HEK293 (cell line): ENCODE measurements around the gene MCM7.

Experiments
- GLIS2 ChIP-seq: fragments of 450-650 bp; formaldehyde crosslinking; IDR thresholded peaks from 2 replicates; pipeline ENCODE4 v1.5.1; 2016; ENCODE audit warnings: missing biosample characterization, missing genetic modification characterization
- KLF10 ChIP-seq: fragments of 450-650 bp; IDR thresholded peaks from 2 replicates; pipeline ENCODE4 v1.5.1; 2018; ENCODE audit warnings: missing biosample characterization, mild to moderate bottlenecking, missing genetic modification characterization
- KLF8 ChIP-seq: fragments of 450-650 bp; formaldehyde crosslinking; IDR thresholded peaks from 2 replicates; pipeline ENCODE4 v1.5.1; 2016; ENCODE audit warnings: missing biosample characterization, missing genetic modification characterization
- MEIS1 ChIP-seq: sonication (generic); formaldehyde crosslinking; IDR thresholded peaks from 2 replicates; pipeline ENCODE4 v1.8.1; 2022; ENCODE audit warnings: missing genetic modification reagents, mild to moderate bottlenecking, borderline replicate concordance
- MZF1 ChIP-seq: fragments of 450-650 bp; formaldehyde crosslinking; IDR thresholded peaks from 2 replicates; pipeline ENCODE4 v1.5.1; 2017; ENCODE audit warnings: missing biosample characterization, missing genetic modification characterization, borderline replicate concordance
- SCRT2 ChIP-seq: fragments of 450-650 bp; formaldehyde crosslinking; IDR thresholded peaks from 2 replicates; pipeline ENCODE4 v1.5.1; 2016; ENCODE audit warnings: missing biosample characterization, missing genetic modification characterization
- ZBTB20 ChIP-seq: fragments of 450-650 bp; formaldehyde crosslinking; IDR thresholded peaks from 2 replicates; pipeline ENCODE4 v1.5.1; 2016; ENCODE audit warnings: missing biosample characterization, missing genetic modification characterization
- ZFP37 ChIP-seq: fragments of 450-650 bp; formaldehyde crosslinking; IDR thresholded peaks from 2 replicates; pipeline ENCODE4 v1.5.1; 2016; ENCODE audit warnings: missing biosample characterization, missing genetic modification characterization
- ZFP41 ChIP-seq: fragments of 450-650 bp; formaldehyde crosslinking; IDR thresholded peaks from 2 replicates; pipeline ENCODE4 v1.5.1; 2016; ENCODE audit warnings: missing biosample characterization, missing genetic modification characterization, borderline replicate concordance
- ZNF132 ChIP-seq: fragments of 450-650 bp; formaldehyde crosslinking; IDR thresholded peaks from 2 replicates; pipeline ENCODE4 v1.5.1; 2017; ENCODE audit warnings: missing biosample characterization, missing genetic modification characterization, borderline replicate concordance
- ZNF140 ChIP-seq: fragments of 450-650 bp; formaldehyde crosslinking; IDR thresholded peaks from 2 replicates; pipeline ENCODE4 v1.5.1; 2016; ENCODE audit warnings: missing biosample characterization, missing genetic modification characterization
- ZNF292 ChIP-seq: fragments of 450-650 bp; formaldehyde crosslinking; IDR thresholded peaks from 2 replicates; pipeline ENCODE4 v1.5.1; 2016; ENCODE audit warnings: low read depth, missing biosample characterization, missing genetic modification characterization, borderline replicate concordance
- ZNF341 ChIP-seq: fragments of 450-650 bp; formaldehyde crosslinking; IDR thresholded peaks from 2 replicates; pipeline ENCODE4; 2016; ENCODE audit warnings: low read depth, missing biosample characterization, missing genetic modification characterization
- ZNF394 ChIP-seq: fragments of 450-650 bp; formaldehyde crosslinking; IDR thresholded peaks from 2 replicates; pipeline ENCODE4 v1.5.1; 2016; ENCODE audit warnings: missing biosample characterization, missing genetic modification characterization, mild to moderate bottlenecking, moderate library complexity, borderline replicate concordance
- ZNF404 ChIP-seq: fragments of 450-650 bp; formaldehyde crosslinking; IDR thresholded peaks from 2 replicates; pipeline ENCODE4 v1.5.1; 2017; ENCODE audit warnings: missing biosample characterization, missing genetic modification characterization
- ZNF514 ChIP-seq: fragments of 450-650 bp; formaldehyde crosslinking; IDR thresholded peaks from 2 replicates; pipeline ENCODE4 v1.5.1; 2016; ENCODE audit warnings: missing biosample characterization, missing genetic modification characterization
- ZNF548 ChIP-seq: fragments of 450-650 bp; formaldehyde crosslinking; IDR thresholded peaks from 2 replicates; pipeline ENCODE4 v1.5.1; 2016; ENCODE audit warnings: missing biosample characterization, missing genetic modification characterization
- ZNF560 ChIP-seq: fragments of 450-650 bp; formaldehyde crosslinking; IDR thresholded peaks from 2 replicates; pipeline ENCODE4 v1.5.1; 2017; ENCODE audit warnings: missing biosample characterization, missing genetic modification characterization, borderline replicate concordance
- ZNF624 ChIP-seq: fragments of 450-650 bp; formaldehyde crosslinking; IDR thresholded peaks from 2 replicates; pipeline ENCODE4 v1.5.1; 2017; ENCODE audit warnings: missing biosample characterization, missing genetic modification characterization
- ZNF677 ChIP-seq: fragments of 450-650 bp; IDR thresholded peaks from 2 replicates; pipeline ENCODE4 v1.5.0; 2018; ENCODE audit warnings: missing biosample characterization, mild to moderate bottlenecking, missing genetic modification characterization, moderate library complexity
- ZNF707 ChIP-seq: fragments of 450-650 bp; formaldehyde crosslinking; IDR thresholded peaks from 2 replicates; pipeline ENCODE4 v1.5.1; 2016; ENCODE audit warnings: missing biosample characterization, missing genetic modification characterization
- ZNF791 ChIP-seq: fragments of 450-650 bp; formaldehyde crosslinking; IDR thresholded peaks from 2 replicates; pipeline ENCODE4 v1.5.1; 2016; ENCODE audit warnings: missing biosample characterization, missing genetic modification characterization
- ZNF830 ChIP-seq: fragments of 450-650 bp; IDR thresholded peaks from 2 replicates; pipeline ENCODE4 v1.5.0; 2018; ENCODE audit warnings: missing biosample characterization, missing genetic modification characterization, low read depth, mild to moderate bottlenecking, moderate library complexity
- ZSCAN30 ChIP-seq: fragments of 450-650 bp; IDR thresholded peaks from 2 replicates; pipeline ENCODE4 v1.5.1; 2018; ENCODE audit warnings: missing biosample characterization, mild to moderate bottlenecking, missing genetic modification characterization, moderate library complexity
- TF ChIP-seq, protein P1 (sequence below): fragments of 450-650 bp; formaldehyde crosslinking; IDR thresholded peaks from 2 replicates; pipeline ENCODE4 v1.5.1; 2016; ENCODE audit warnings: missing biosample characterization, missing genetic modification characterization
- TF ChIP-seq, protein P2 (sequence below): fragments of 450-650 bp; IDR thresholded peaks from 2 replicates; pipeline ENCODE4 v1.5.1; 2018; ENCODE audit warnings: missing biosample characterization, missing genetic modification characterization
- TF ChIP-seq, protein P3 (sequence below): fragments of 450-650 bp; formaldehyde crosslinking; IDR thresholded peaks from 2 replicates; pipeline ENCODE4 v1.5.1; 2016; ENCODE audit warnings: missing biosample characterization, missing genetic modification characterization
- TF ChIP-seq, protein P4 (sequence below): fragments of 450-650 bp; formaldehyde crosslinking; IDR thresholded peaks from 2 replicates; pipeline ENCODE4 v1.5.1; 2016; ENCODE audit warnings: missing biosample characterization, missing genetic modification characterization
- TF ChIP-seq, protein P5 (sequence below): fragments of 450-650 bp; formaldehyde crosslinking; conservative IDR thresholded peaks from 2 replicates; pipeline ENCODE4 v1.5.1; 2016; ENCODE audit warnings: low read depth, missing biosample characterization, missing genetic modification characterization

Gene MCM7

DNA sequence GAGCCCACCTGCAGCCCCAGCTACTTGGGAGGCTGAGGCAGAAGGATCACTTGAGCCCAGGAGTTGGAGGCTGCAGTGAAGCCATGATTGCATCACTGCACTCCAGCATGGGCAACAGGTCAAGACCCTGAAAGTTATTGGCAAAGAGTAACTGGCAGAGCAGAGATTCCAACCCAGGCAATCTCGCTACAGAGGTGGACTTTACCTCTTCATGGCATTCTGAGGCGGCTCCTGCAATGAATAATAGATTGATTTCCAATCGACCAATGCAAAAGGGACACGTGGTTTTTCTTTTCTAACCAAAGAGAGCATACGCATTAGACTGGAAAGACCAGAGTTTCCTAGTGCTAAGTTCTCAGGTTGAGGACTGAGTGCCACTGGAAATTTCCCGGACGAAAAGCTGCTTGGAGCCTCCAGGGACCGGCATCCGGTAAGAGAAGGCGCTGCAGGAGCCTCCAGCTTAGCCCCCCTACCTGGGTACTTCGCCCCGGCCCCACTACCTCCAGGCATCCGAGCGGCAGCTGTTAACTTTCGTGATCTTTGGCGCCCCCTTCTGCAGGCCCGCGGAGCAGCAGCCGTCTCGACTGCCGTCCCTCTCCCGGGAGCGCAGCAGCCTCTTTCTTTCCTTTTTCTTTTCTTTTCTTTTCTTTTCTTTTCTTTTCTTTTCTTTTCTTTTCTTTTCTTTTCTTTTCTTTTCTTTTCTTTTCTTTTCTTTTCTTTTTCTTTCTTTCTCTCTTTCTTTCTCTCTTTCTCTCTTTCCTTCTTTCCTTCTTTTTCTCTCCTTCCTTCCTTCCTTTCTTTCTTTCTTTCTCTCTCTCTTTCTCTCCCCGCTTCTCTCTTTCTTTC lies 29.6 kb upstream of the MCM7 start (continued):
- TF ChIP-seq ZFP41: no peak
- TF ChIP-seq ZNF560 (tag by site-specific recombination): no peak
- no peak for TF ChIP-seq ZNF132 (tag by site-specific recombination)
- TF ChIP-seq ZNF514 (tag by site-specific recombination): no peak
- TF ChIP-seq, protein P1, sequence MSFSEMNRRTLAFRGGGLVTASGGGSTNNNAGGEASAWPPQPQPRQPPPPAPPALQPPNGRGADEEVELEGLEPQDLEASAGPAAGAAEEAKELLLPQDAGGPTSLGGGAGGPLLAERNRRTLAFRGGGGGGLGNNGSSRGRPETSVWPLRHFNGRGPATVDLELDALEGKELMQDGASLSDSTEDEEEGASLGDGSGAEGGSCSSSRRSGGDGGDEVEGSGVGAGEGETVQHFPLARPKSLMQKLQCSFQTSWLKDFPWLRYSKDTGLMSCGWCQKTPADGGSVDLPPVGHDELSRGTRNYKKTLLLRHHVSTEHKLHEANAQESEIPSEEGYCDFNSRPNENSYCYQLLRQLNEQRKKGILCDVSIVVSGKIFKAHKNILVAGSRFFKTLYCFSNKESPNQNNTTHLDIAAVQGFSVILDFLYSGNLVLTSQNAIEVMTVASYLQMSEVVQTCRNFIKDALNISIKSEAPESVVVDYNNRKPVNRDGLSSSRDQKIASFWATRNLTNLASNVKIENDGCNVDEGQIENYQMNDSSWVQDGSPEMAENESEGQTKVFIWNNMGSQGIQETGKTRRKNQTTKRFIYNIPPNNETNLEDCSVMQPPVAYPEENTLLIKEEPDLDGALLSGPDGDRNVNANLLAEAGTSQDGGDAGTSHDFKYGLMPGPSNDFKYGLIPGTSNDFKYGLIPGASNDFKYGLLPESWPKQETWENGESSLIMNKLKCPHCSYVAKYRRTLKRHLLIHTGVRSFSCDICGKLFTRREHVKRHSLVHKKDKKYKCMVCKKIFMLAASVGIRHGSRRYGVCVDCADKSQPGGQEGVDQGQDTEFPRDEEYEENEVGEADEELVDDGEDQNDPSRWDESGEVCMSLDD (tag by site-specific recombination): no peak
- no peak for TF ChIP-seq ZNF394 (tag by site-specific recombination)
- no peak for TF ChIP-seq ZNF292 (tag by site-specific recombination)
- no peak for TF ChIP-seq ZNF341
- no peak; the same call in 1 of the 2 replicates for TF ChIP-seq KLF8 (tag by site-specific recombination)
- no peak for TF ChIP-seq ZNF624
- no peak for TF ChIP-seq ZBTB20 (tag by site-specific recombination)
- TF ChIP-seq GLIS2 (tag by site-specific recombination): peak; percentile 84
- no peak for TF ChIP-seq ZNF140
- TF ChIP-seq, protein P2, sequence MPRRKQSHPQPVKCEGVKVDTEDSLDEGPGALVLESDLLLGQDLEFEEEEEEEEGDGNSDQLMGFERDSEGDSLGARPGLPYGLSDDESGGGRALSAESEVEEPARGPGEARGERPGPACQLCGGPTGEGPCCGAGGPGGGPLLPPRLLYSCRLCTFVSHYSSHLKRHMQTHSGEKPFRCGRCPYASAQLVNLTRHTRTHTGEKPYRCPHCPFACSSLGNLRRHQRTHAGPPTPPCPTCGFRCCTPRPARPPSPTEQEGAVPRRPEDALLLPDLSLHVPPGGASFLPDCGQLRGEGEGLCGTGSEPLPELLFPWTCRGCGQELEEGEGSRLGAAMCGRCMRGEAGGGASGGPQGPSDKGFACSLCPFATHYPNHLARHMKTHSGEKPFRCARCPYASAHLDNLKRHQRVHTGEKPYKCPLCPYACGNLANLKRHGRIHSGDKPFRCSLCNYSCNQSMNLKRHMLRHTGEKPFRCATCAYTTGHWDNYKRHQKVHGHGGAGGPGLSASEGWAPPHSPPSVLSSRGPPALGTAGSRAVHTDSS (tag by site-specific recombination): no peak
- peak; percentile 98 for TF ChIP-seq SCRT2 (tag by site-specific recombination)
- no peak for TF ChIP-seq KLF10 (tag by site-specific recombination)
- TF ChIP-seq, protein P3, sequence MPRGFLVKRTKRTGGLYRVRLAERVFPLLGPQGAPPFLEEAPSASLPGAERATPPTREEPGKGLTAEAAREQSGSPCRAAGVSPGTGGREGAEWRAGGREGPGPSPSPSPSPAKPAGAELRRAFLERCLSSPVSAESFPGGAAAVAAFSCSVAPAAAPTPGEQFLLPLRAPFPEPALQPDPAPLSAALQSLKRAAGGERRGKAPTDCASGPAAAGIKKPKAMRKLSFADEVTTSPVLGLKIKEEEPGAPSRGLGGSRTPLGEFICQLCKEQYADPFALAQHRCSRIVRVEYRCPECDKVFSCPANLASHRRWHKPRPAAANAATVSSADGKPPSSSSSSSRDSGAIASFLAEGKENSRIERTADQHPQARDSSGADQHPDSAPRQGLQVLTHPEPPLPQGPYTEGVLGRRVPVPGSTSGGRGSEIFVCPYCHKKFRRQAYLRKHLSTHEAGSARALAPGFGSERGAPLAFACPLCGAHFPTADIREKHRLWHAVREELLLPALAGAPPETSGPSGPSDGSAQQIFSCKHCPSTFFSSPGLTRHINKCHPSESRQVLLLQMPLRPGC (tag by site-specific recombination): no peak
- TF ChIP-seq MEIS1 (CRISPR knock-in tag): no peak
- TF ChIP-seq ZNF677 (tag by site-specific recombination): no peak
- TF ChIP-seq ZNF830 (tag by site-specific recombination): no peak
- no peak for TF ChIP-seq ZNF791 (tag by site-specific recombination)
- no peak for TF ChIP-seq ZFP37 (tag by site-specific recombination)
- TF ChIP-seq, protein P4, sequence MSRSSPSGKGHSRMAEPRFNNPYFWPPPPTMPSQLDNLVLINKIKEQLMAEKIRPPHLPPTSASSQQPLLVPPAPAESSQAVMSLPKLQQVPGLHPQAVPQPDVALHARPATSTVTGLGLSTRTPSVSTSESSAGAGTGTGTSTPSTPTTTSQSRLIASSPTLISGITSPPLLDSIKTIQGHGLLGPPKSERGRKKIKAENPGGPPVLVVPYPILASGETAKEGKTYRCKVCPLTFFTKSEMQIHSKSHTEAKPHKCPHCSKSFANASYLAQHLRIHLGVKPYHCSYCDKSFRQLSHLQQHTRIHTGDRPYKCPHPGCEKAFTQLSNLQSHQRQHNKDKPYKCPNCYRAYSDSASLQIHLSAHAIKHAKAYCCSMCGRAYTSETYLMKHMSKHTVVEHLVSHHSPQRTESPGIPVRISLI (tag by site-specific recombination): no peak
- no peak for TF ChIP-seq MZF1 (tag by site-specific recombination)
- TF ChIP-seq, protein P5, sequence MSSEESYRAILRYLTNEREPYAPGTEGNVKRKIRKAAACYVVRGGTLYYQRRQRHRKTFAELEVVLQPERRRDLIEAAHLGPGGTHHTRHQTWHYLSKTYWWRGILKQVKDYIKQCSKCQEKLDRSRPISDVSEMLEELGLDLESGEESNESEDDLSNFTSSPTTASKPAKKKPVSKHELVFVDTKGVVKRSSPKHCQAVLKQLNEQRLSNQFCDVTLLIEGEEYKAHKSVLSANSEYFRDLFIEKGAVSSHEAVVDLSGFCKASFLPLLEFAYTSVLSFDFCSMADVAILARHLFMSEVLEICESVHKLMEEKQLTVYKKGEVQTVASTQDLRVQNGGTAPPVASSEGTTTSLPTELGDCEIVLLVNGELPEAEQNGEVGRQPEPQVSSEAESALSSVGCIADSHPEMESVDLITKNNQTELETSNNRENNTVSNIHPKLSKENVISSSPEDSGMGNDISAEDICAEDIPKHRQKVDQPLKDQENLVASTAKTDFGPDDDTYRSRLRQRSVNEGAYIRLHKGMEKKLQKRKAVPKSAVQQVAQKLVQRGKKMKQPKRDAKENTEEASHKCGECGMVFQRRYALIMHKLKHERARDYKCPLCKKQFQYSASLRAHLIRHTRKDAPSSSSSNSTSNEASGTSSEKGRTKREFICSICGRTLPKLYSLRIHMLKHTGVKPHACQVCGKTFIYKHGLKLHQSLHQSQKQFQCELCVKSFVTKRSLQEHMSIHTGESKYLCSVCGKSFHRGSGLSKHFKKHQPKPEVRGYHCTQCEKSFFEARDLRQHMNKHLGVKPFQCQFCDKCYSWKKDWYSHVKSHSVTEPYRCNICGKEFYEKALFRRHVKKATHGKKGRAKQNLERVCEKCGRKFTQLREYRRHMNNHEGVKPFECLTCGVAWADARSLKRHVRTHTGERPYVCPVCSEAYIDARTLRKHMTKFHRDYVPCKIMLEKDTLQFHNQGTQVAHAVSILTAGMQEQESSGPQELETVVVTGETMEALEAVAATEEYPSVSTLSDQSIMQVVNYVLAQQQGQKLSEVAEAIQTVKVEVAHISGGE: no peak
- TF ChIP-seq ZNF548 (tag by site-specific recombination): no peak
- TF ChIP-seq ZNF707 (tag by site-specific recombination): no peak
- no peak for TF ChIP-seq ZSCAN30
- no peak for TF ChIP-seq ZNF404 (tag by site-specific recombination)
